ENCODE data around the gene F7. TPM values are rescaled to one million over a fixed set of nuclear protein-coding genes. Genes with fewer than 3 reads are reported as not detected.

Gene F7
- total and polyA plus RNA-seq, 2 donors (not counting 1 experiment from before 2014, with no cell fraction given) = not detected

DNA sequence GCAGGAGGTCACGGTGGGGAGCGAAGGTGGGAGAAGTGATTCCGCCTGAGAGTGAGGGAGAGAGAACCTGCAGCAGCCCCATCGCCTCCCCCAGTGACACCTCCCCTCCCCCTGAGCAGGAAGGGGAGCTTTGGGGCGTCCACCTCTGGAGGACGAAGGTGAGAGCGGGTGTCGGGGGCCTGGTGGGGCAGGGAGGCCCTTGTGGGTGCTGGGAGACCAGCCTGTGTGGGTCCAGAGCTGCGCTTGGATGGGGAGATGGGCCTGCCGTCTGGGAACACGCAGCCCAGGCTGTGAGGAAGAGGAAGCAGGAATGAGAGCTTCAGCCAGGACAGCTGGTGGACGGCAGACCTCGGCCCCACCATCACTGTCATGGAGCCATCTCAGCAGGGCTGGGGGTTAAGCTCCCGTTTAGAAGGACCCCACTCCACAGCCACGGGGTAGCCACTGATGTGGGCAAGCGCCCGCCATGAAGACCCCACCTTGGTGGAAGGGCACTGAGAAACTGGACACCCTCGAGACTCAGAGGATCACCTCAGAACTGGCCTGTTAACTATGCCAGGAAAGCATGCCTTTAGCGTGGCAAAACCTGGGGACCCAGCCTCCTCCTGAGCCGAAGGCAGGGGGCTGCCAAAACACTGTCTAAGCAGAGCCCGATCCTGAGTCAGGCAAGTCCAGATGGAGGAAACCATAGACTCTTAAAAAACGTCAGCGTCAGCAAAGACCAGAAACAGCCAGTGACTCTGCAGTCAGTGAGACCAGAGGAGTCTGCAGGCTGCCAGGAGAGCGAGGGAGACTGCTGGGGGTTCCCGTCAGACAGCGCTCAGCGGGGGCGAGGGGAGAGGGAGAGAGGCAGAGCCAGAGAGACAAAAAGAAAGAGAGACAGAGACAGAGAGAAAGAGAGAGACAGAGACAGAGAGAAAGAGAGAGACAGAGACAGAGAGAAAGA is 46.4 kb downstream of the F7 start:
- peak overlapping the region; percentile 81 for H3K4me3 Mint-ChIP-seq
- Histone ChIP-seq H4K20me1 (ENCODE audit: control insufficient read depth, insufficient read depth, low read length, poor library complexity, severe bottlenecking) (no peaks in the 10 kb centered on the region), H3K4me2 (replicated peaks; ENCODE audit: low read depth, low read length, poor library complexity, severe bottlenecking) (peak overlapping the region; percentile 90), H2AFZ (ENCODE audit: insufficient read depth, low read depth, low read length, poor library complexity, severe bottlenecking) (peak overlapping the region; percentile 90), H3K27ac (ENCODE audit: low read length in 2 of 2) (no peak overlapping the region), H3K9ac (ENCODE audit: low read length) (peak overlapping the region; percentile 65), H3K36me3 (replicated peaks in 1 of 2; ENCODE audit: control extremely low read depth in 1 of 2, control insufficient read depth in 1 of 2, extremely low read depth in 1 of 2, insufficient read depth in 2 of 2, low read length in 1 of 2) (no peaks in the 10 kb centered on the region), H3K9me3 (ENCODE audit: control extremely low read depth in 1 of 3, control insufficient read depth in 2 of 3, insufficient read depth in 1 of 3, low read length in 2 of 3) (peaks cover 0 to 13% (median 0%) of the 10 kb centered on the region in 3 donors), H3K79me2 (ENCODE audit: control insufficient read depth, insufficient read depth, low read length) (no peaks in the 10 kb centered on the region), H3K4me1 (ENCODE audit: control insufficient read depth in 2 of 2, insufficient read depth in 2 of 2, low read length in 2 of 2) (peaks cover 22 to 25% of the 10 kb centered on the region in 2 donors), H3K4me3 (ENCODE audit: control extremely low read depth in 1 of 5, extremely low read depth in 1 of 5, insufficient read depth in 1 of 5, low read depth in 2 of 5, low read length in 4 of 5) (peak overlapping the region in 2 of 5 experiments; percentile 62 to 77), H3K27me3 (replicated peaks in 1 of 4; ENCODE audit: control extremely low read depth in 1 of 4, control insufficient read depth in 3 of 4, insufficient read depth in 4 of 4, low read length in 3 of 4) (peaks cover 0 to 39% (median 11%) of the 10 kb centered on the region in 4 experiments)
- DNase-seq = peak; percentile 32
- 54% methylated on average over 23 of the region's 28 CpGs for WGBS (ENCODE audit: insufficient coverage)
- no peak for TF ChIP-seq EZH2 (IDR thresholded peaks at IDR 0.05; ENCODE audit: borderline replicate concordance, insufficient read depth, low read depth, low read length, poor library complexity, severe bottlenecking)
- TF ChIP-seq, protein P1, sequence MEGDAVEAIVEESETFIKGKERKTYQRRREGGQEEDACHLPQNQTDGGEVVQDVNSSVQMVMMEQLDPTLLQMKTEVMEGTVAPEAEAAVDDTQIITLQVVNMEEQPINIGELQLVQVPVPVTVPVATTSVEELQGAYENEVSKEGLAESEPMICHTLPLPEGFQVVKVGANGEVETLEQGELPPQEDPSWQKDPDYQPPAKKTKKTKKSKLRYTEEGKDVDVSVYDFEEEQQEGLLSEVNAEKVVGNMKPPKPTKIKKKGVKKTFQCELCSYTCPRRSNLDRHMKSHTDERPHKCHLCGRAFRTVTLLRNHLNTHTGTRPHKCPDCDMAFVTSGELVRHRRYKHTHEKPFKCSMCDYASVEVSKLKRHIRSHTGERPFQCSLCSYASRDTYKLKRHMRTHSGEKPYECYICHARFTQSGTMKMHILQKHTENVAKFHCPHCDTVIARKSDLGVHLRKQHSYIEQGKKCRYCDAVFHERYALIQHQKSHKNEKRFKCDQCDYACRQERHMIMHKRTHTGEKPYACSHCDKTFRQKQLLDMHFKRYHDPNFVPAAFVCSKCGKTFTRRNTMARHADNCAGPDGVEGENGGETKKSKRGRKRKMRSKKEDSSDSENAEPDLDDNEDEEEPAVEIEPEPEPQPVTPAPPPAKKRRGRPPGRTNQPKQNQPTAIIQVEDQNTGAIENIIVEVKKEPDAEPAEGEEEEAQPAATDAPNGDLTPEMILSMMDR (IDR thresholded peaks at IDR 0.05) = no peak
- H3K27ac Mint-ChIP-seq = peak overlapping the region; percentile 73
- H3K27me3 Mint-ChIP-seq = peaks cover 16% of the 10 kb centered on the region
- peaks cover 3% of the 10 kb centered on the region for H3K9me3 Mint-ChIP-seq (ENCODE audit: insufficient read depth)
- CTCF ChIA-PET = no interaction called here
- POLR2A ChIA-PET = no interaction called here
- no peak for ATAC-seq (ENCODE audit: low read depth)
- intact Hi-C loops (cut with micrococcal nuclease) = loop anchor here (2.0 to 5.0 kb wide), 3 partner anchors 145 to 339 kb away; partner anchors contain the start of genes DCUN1D2 and LAMP1
- peaks cover 19% of the 10 kb centered on the region for H3K4me1 Mint-ChIP-seq

DNA sequence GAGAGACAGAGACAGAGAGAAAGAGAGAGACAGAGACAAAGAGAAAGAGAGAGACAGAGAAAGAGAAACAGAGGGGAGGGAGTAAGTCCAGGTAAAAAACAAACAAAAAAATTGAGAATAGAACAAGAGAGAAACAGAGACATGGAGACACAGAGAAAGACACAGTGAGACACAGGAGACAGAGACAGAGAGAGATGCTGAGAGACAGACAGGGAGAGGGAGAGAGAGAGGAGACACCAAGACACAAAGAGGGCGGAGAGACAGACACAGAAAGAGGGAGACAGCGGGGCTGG is 47.0 kb downstream of the F7 start:
- Histone ChIP-seq H3K9me3 (ENCODE audit: control extremely low read depth in 1 of 3, control insufficient read depth in 2 of 3, insufficient read depth in 1 of 3, low read length in 2 of 3) (peaks cover 0 to 13% (median 0%) of the 10 kb centered on the region in 3 donors), H3K4me3 (ENCODE audit: control extremely low read depth in 1 of 5, extremely low read depth in 1 of 5, insufficient read depth in 1 of 5, low read depth in 2 of 5, low read length in 4 of 5) (peak overlapping the region; percentile 12 to 77 (median 52)), H3K36me3 (replicated peaks in 1 of 2; ENCODE audit: control extremely low read depth in 1 of 2, control insufficient read depth in 1 of 2, extremely low read depth in 1 of 2, insufficient read depth in 2 of 2, low read length in 1 of 2) (no peaks in the 10 kb centered on the region), H3K79me2 (ENCODE audit: control insufficient read depth, insufficient read depth, low read length) (no peaks in the 10 kb centered on the region), H3K4me1 (ENCODE audit: control insufficient read depth in 2 of 2, insufficient read depth in 2 of 2, low read length in 2 of 2) (peaks cover 22 to 25% of the 10 kb centered on the region in 2 donors), H3K27me3 (replicated peaks in 1 of 4; ENCODE audit: control extremely low read depth in 1 of 4, control insufficient read depth in 3 of 4, insufficient read depth in 4 of 4, low read length in 3 of 4) (peaks cover 0 to 36% (median 11%) of the 10 kb centered on the region in 4 experiments), H4K20me1 (ENCODE audit: control insufficient read depth, insufficient read depth, low read length, poor library complexity, severe bottlenecking) (no peaks in the 10 kb centered on the region), H2AFZ (ENCODE audit: insufficient read depth, low read depth, low read length, poor library complexity, severe bottlenecking) (peak overlapping the region; percentile 90), H3K4me2 (replicated peaks; ENCODE audit: low read depth, low read length, poor library complexity, severe bottlenecking) (peak overlapping the region; percentile 90), H3K27ac (ENCODE audit: low read length in 2 of 2) (no peak overlapping the region), H3K9ac (ENCODE audit: low read length) (peak overlapping the region; percentile 65)
- peak overlapping the region; percentile 16 for H3K27ac Mint-ChIP-seq
- no peak for TF ChIP-seq EZH2 (IDR thresholded peaks at IDR 0.05; ENCODE audit: borderline replicate concordance, insufficient read depth, low read depth, low read length, poor library complexity, severe bottlenecking)
- TF ChIP-seq, protein P1 (IDR thresholded peaks at IDR 0.05) = no peak
- peaks cover 19% of the 10 kb centered on the region for H3K4me1 Mint-ChIP-seq
- 55% methylated on average over 2 of the region's 2 CpGs for WGBS (ENCODE audit: insufficient coverage)
- no peak for DNase-seq
- ATAC-seq (ENCODE audit: low read depth) = no peak
- POLR2A ChIA-PET = no interaction called here
- peaks cover 11% of the 10 kb centered on the region for H3K27me3 Mint-ChIP-seq
- intact Hi-C loops (cut with micrococcal nuclease) = loop anchor here (2.0 to 5.0 kb wide), 3 partner anchors 145 to 338 kb away; partner anchors contain the start of genes DCUN1D2 and LAMP1
- CTCF ChIA-PET = no interaction called here
- H3K4me3 Mint-ChIP-seq = peak overlapping the region; percentile 81
- H3K9me3 Mint-ChIP-seq (ENCODE audit: insufficient read depth) = peaks cover 3% of the 10 kb centered on the region

Measured in B cell (primary cell).